Keratinocyte (primary cell): ENCODE data around the gene INPP5A. TPM values are rescaled to one million over a fixed set of nuclear protein-coding genes. Genes with fewer than 3 reads are reported as not detected.

Source experiments
- DNase-seq: peaks from one replicate; pipeline ENCODE4 v3.0.0-alpha.2; 2011; ENCODE audit warnings: low read depth, missing footprints, low spot score
- FAIRE-seq: peaks from 2 replicates; lab custom pipeline; 2011; peaks lifted over from hg19 to GRCh38; lab: Jason Lieb, UNC
- H2AFZ ChIP-seq: 2 replicates; pipeline ENCODE4 v1.6.0; 2012; ENCODE audit warnings: low read length, control low read depth, inconsistent platforms; ENCODE audit not compliant: control insufficient read depth
- H3K27ac ChIP-seq: 2 replicates; pipeline ENCODE4 v1.5.1; 2011; ENCODE audit warnings: low read length; ENCODE audit not compliant: control insufficient read depth, insufficient read depth
- H3K27me3 ChIP-seq: 3 replicates; pipeline ENCODE4 v1.6.0; 2011; ENCODE audit warnings: low read length; ENCODE audit not compliant: control insufficient read depth, insufficient read depth; ENCODE audit errors: extremely low read depth
- H3K36me3 ChIP-seq, 2 experiments: 2 replicates in 1 of 2; 3 replicates in 1 of 2; pipeline ENCODE4 v1.5.1; 2011; ENCODE audit warnings: low read length in 2 of 2, mild to moderate bottlenecking in 1 of 2; ENCODE audit not compliant: control insufficient read depth in 2 of 2, insufficient read depth in 2 of 2; ENCODE audit errors: extremely low read depth in 1 of 2
- H3K4me1 ChIP-seq: 3 replicates; pipeline ENCODE4 v1.5.1; 2011; ENCODE audit warnings: low read length; ENCODE audit not compliant: control insufficient read depth, insufficient read depth; ENCODE audit errors: extremely low read depth
- H3K4me2 ChIP-seq: 3 replicates; pipeline ENCODE4 v1.6.0; 2011; ENCODE audit warnings: low read depth, low read length; ENCODE audit not compliant: control insufficient read depth, insufficient read depth; ENCODE audit errors: extremely low read depth
- H3K4me3 ChIP-seq, 3 experiments: fragments of 200-600 bp in 1 of 3; sonication (generic) in 1 of 3; 2 replicates in 2 of 3; 3 replicates in 1 of 3; pipeline ENCODE4 v1.5.1; 2011 to 2016; ENCODE audit warnings: low read length in 3 of 3, mild to moderate bottlenecking in 3 of 3, control low read depth in 2 of 3, inconsistent platforms in 1 of 3, low read depth in 1 of 3, mixed read lengths in 1 of 3, mixed run types in 1 of 3, moderate library complexity in 1 of 3; ENCODE audit not compliant: control insufficient read depth in 2 of 3, insufficient read depth in 2 of 3; ENCODE audit errors: extremely low read depth in 1 of 3
- H3K79me2 ChIP-seq: 2 replicates; pipeline ENCODE4 v1.6.0; 2012; ENCODE audit warnings: low read length; ENCODE audit not compliant: control insufficient read depth, insufficient read depth
- H3K9ac ChIP-seq: 3 replicates; pipeline ENCODE4 v1.6.0; 2011; ENCODE audit warnings: low read length; ENCODE audit not compliant: control insufficient read depth, insufficient read depth; ENCODE audit errors: extremely low read depth
- H3K9me1 ChIP-seq: 3 replicates; pipeline ENCODE4 v1.6.0; 2011; ENCODE audit warnings: low read length; ENCODE audit not compliant: control insufficient read depth, insufficient read depth; ENCODE audit errors: extremely low read depth
- H3K9me3 ChIP-seq: 2 replicates; pipeline ENCODE4 v1.5.1; 2012; ENCODE audit warnings: low read depth, low read length; ENCODE audit not compliant: control insufficient read depth
- H4K20me1 ChIP-seq: 3 replicates; pipeline ENCODE4 v1.6.0; 2011; ENCODE audit warnings: low read length; ENCODE audit not compliant: control insufficient read depth, insufficient read depth; ENCODE audit errors: extremely low read depth
- EZH2 ChIP-seq: IDR thresholded peaks from one replicate; pipeline ENCODE4 v1.6.1; 2012; ENCODE audit warnings: inconsistent platforms, mild to moderate bottlenecking, low read length, moderate library complexity
- dilution Hi-C: fragments of 300-500 bp; cut with MboI; formaldehyde crosslinking; loops from one replicate; pipeline ENCODE4 v1.7.0; 2020; ENCODE audit warnings: low sequenced_read_pairs; ENCODE audit not compliant: extremely low pct_ligation_motif_present
- polyA plus RNA-seq, 5 experiments: library from polyadenylated mRNA; depleted of rRNA in 3 of 5; stranded (reverse) in 3 of 5; stranded (forward) in 1 of 5; unstranded in 1 of 5; fragments of >200 nt; gene quantifications; 1 replicate in 1 of 5; 2 replicates in 3 of 5; 3 replicates in 1 of 5; pipeline versions ENCODE4 v1.2.1 to v1.2.3, GENCODE V29; 2011 to 2012; ENCODE audit warnings: missing spikeins in 2 of 5, low read depth in 1 of 5, low replicate concordance in 1 of 5
- TF ChIP-seq, protein P1 (sequence below), 3 experiments: IDR thresholded peaks in 1 of 3; conservative IDR thresholded peaks in 1 of 3; optimal IDR thresholded peaks in 1 of 3; 2 replicates in 2 of 3; 3 replicates in 1 of 3; pipeline versions ENCODE3 to v1.5.1; 2011; ENCODE audit warnings: low read length in 3 of 3, mild to moderate bottlenecking in 3 of 3, moderate library complexity in 2 of 3, control low read depth in 1 of 3, inconsistent platforms in 1 of 3; ENCODE audit not compliant: insufficient read depth in 2 of 3; ENCODE audit errors: extremely low read depth in 1 of 3

Gene INPP5A
- polyA plus RNA-seq, 1 donor (not counting 4 experiments of a cell fraction or from before 2014, with no cell fraction given): 11.2 TPM

GRCh38 chr10:132535065-132535651 lies 2.4 kb upstream of the INPP5A start:
- Histone ChIP-seq H3K79me2 (peaks cover 7% of the 10 kb centered on the region), H3K9me1 (no peaks in the 10 kb centered on the region), H4K20me1 (no peaks in the 10 kb centered on the region), H3K9me3 (no peaks in the 10 kb centered on the region), H3K9ac (no peak overlapping the region), H3K27me3 (no peaks in the 10 kb centered on the region), H3K27ac (no peak overlapping the region), H2AFZ (no peak overlapping the region), H3K4me3 (no peak overlapping the region), H3K36me3 (no peaks in the 10 kb centered on the region), H3K4me1 (peaks cover 27% of the 10 kb centered on the region), H3K4me2 (no peak overlapping the region)
- dilution Hi-C loops: no loop called here
- FAIRE-seq: no peak
- no peak for DNase-seq
- TF ChIP-seq, protein P1, sequence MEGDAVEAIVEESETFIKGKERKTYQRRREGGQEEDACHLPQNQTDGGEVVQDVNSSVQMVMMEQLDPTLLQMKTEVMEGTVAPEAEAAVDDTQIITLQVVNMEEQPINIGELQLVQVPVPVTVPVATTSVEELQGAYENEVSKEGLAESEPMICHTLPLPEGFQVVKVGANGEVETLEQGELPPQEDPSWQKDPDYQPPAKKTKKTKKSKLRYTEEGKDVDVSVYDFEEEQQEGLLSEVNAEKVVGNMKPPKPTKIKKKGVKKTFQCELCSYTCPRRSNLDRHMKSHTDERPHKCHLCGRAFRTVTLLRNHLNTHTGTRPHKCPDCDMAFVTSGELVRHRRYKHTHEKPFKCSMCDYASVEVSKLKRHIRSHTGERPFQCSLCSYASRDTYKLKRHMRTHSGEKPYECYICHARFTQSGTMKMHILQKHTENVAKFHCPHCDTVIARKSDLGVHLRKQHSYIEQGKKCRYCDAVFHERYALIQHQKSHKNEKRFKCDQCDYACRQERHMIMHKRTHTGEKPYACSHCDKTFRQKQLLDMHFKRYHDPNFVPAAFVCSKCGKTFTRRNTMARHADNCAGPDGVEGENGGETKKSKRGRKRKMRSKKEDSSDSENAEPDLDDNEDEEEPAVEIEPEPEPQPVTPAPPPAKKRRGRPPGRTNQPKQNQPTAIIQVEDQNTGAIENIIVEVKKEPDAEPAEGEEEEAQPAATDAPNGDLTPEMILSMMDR (optimal IDR thresholded peaks at IDR 0.05 in 1 of 3, IDR thresholded peaks at IDR 0.05 in 1 of 3, conservative IDR thresholded peaks at IDR 0.05 in 1 of 3; ENCODE audit: extremely low read depth in 1 of 3, insufficient read depth in 2 of 3, low read length in 3 of 3): no peak
- TF ChIP-seq EZH2: no peak

DNA sequence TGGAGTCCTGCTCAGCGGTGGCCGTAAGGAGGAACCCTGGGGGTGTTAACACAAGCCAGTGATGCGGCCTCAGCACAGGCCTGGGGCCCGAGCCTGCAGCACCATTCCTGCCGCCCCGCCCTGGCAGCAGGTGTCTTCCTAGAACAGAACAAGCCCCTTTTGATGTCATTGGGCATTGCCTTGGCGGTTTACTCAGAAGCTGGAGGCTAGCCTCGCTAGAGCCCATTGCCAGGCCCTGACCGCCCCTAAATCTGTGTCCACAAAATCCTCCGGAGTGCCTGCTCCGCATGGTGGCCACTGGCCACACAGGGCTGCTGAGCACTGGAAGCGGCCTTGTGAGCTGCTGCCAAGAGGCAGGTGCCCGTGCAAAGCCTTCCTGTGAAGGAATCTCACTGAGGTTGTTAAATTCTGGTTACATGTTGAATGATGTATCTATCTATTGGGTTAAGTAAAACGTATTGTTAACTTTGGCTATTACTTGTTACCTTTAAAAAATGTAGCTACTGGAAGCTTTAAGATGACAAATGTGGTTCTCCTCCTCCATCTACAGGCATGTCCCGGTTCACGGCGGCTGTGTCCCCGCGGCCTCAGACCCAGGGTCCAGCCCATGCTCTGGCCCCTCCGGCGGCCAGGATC lies 1.2 kb upstream of the INPP5A start:
- TF ChIP-seq EZH2: no peak
- TF ChIP-seq, protein P1 (optimal IDR thresholded peaks at IDR 0.05 in 1 of 3, IDR thresholded peaks at IDR 0.05 in 1 of 3, conservative IDR thresholded peaks at IDR 0.05 in 1 of 3; ENCODE audit: extremely low read depth in 1 of 3, insufficient read depth in 2 of 3, low read length in 3 of 3): peak in 1 of 3 experiments; percentile 24
- dilution Hi-C loops: no loop called here
- Histone ChIP-seq H4K20me1 (peaks cover 2% of the 10 kb centered on the region), H3K79me2 (peaks cover 11% of the 10 kb centered on the region), H3K27me3 (no peaks in the 10 kb centered on the region), H3K9ac (peak overlapping the region; percentile 64), H3K9me1 (no peaks in the 10 kb centered on the region), H3K9me3 (no peaks in the 10 kb centered on the region), H3K36me3 (no peaks in the 10 kb centered on the region), H3K27ac (peak overlapping the region; percentile 20), H2AFZ (peak overlapping the region; percentile 71), H3K4me3 (peak overlapping the region; percentile 67 to 76 (median 71)), H3K4me2 (peak overlapping the region; percentile 96), H3K4me1 (peaks cover 27% of the 10 kb centered on the region)
- FAIRE-seq: no peak
- DNase-seq: no peak
